Omental fat pad (tissue), 4 donors: Measurements from ENCODE around the gene KRTAP4-16. TPM values are rescaled to one million over a fixed set of nuclear protein-coding genes. Genes with fewer than 3 reads are reported as not detected.
"Not testable (repeated sequence)": the region's sequence is repeated elsewhere in the genome, so short reads cannot be mapped to it uniquely, and the experiment has no call there.

ENCODE experiments used
- ATAC-seq: fragments of 150-250 bp; one replicate; pipeline ENCODE4 v1.9.1; 2016; ENCODE audit warnings: mild to moderate bottlenecking, moderate library complexity; ENCODE audit not compliant: low FRiP score
- DNase-seq: peaks from one replicate; pipeline ENCODE4 v3.0.0-alpha.2; 2019; ENCODE audit warnings: low spot score
- total RNA-seq, 4 donors: library from RNA; depleted of rRNA; stranded (reverse); fragments of >200 nt; gene quantifications; one replicate each; pipeline ENCODE4 v1.1.0, GENCODE V29; 2016
- TF ChIP-seq, protein P1 (sequence below), 3 donors: fragments of 450-650 bp; IDR thresholded peaks; one replicate each; pipeline ENCODE4 v1.5.1; 2016 to 2017; ENCODE audit warnings: antibody characterized with exemption in 3 of 3, mild to moderate bottlenecking in 3 of 3, moderate library complexity in 2 of 3

The KRTAP4-16 gene
- total RNA-seq, 4 donors from 2014 or later = not detected

- no peak for ATAC-seq
- TF ChIP-seq, protein P1, sequence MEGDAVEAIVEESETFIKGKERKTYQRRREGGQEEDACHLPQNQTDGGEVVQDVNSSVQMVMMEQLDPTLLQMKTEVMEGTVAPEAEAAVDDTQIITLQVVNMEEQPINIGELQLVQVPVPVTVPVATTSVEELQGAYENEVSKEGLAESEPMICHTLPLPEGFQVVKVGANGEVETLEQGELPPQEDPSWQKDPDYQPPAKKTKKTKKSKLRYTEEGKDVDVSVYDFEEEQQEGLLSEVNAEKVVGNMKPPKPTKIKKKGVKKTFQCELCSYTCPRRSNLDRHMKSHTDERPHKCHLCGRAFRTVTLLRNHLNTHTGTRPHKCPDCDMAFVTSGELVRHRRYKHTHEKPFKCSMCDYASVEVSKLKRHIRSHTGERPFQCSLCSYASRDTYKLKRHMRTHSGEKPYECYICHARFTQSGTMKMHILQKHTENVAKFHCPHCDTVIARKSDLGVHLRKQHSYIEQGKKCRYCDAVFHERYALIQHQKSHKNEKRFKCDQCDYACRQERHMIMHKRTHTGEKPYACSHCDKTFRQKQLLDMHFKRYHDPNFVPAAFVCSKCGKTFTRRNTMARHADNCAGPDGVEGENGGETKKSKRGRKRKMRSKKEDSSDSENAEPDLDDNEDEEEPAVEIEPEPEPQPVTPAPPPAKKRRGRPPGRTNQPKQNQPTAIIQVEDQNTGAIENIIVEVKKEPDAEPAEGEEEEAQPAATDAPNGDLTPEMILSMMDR (IDR thresholded peaks at IDR 0.05) = no peak
- no peak for DNase-seq
These were observed 24.4 kb upstream of the KRTAP4-16 start for GRCh38 chr17:41126412-41126811.

- no peak for ATAC-seq
- TF ChIP-seq, protein P1 (IDR thresholded peaks at IDR 0.05) = no peak
- DNase-seq = no peak
These were observed 23.1 kb upstream of the KRTAP4-16 start for GRCh38 chr17:41125064-41125463.

GRCh38 chr17:41123991-41124371, 22.0 kb upstream of the KRTAP4-16 start, which contains the start of gene KRTAP4-12:
KRTAP4-12 (minus strand) TSS chr17:41124182; CDS start chr17:41124122, 60 bp downstream.
- DNase-seq, ATAC-seq: not testable (repeated sequence)

DNA sequence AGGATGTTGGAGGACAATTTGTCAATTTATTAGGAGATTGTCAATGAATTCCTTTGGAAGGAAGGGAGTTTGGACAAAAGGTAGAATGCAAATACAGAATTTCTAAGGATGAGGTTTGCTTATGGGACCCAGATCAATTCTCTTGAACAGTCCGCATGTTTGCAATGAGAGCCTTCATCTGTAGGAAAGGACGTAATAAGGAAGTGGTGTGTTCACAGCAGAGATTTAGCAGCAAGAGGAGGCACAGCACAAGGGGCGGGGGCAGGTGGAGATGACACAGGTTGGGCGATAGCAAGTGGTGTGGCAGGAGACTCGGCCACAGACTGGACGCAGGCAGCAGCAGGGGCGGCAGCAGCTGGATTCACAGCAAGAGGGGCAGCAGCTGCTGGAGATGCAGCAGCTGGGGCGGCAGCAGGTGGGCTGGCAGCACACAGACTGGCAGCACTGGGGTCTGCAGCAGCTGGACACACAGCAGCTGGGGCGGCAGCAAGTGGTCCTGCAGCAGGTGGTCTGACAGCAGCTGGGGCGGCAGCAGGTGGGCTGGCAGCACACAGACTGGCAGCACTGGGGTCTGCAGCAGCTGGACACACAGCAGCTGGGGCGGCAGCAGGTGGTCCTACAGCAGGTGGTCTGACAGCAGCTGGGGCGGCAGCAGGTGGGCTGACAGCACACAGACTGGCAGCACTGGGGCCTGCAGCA, 21.4 kb upstream of the KRTAP4-16 start:
- not testable (repeated sequence) for ATAC-seq, DNase-seq

GRCh38 chr17:41121742-41122141, 19.7 kb upstream of the KRTAP4-16 start:
- TF ChIP-seq, protein P1 (IDR thresholded peaks at IDR 0.05) = no peak
- ATAC-seq (no peak), DNase-seq (no peak)

GRCh38 chr17:41119696-41120690, 18.0 kb upstream of the KRTAP4-16 start:
- DNase-seq, ATAC-seq: not testable (repeated sequence)

DNA sequence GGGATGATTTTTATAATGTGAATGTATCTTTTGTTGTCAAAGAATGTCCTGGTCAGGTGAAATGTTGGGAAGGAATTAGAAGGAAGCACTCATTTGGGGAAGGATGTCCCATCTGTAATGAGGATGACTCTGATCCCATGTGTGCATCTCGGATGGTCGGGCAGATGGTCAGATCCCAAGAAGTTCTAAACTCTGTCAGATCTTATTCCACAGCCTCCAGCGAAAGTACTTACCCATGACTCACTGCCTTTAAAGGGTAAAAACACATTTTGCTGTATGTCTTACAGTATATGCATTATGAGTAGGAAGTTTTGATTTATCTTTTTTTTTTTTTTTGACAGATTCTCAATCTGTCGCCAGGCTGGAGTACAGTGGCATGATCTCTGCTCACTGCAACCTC, 16.7 kb upstream of the KRTAP4-16 start:
- ATAC-seq (no peak), DNase-seq (no peak)
- TF ChIP-seq, protein P1 (IDR thresholded peaks at IDR 0.05) = no peak

GRCh38 chr17:41117846-41118386, 15.9 kb upstream of the KRTAP4-16 start, which contains the start of gene KRTAP4-11:
KRTAP4-11 (minus strand) TSS chr17:41118373; CDS start chr17:41118315, 58 bp downstream.
- DNase-seq, ATAC-seq: not testable (repeated sequence)
